ENCODE results near the gene TMEM117. TPM values are rescaled to one million over a fixed set of nuclear protein-coding genes. Genes with fewer than 3 reads are reported as not detected.

The TMEM117 gene
- total and polyA plus RNA-seq, 11 donors: 3.7 to 13.5 (median 7.3) TPM

- H3K36me3 ChIP-seq: peaks cover 0 to 16% (median 4%) of the 10 kb centered on the region in 9 donors
- H3K4me3 ChIP-seq: no peak overlapping the region
- no peak for DNase-seq
Measured at GRCh38 chr12:43848226-43848507, 12.3 kb downstream of the TMEM117 start.

DNA sequence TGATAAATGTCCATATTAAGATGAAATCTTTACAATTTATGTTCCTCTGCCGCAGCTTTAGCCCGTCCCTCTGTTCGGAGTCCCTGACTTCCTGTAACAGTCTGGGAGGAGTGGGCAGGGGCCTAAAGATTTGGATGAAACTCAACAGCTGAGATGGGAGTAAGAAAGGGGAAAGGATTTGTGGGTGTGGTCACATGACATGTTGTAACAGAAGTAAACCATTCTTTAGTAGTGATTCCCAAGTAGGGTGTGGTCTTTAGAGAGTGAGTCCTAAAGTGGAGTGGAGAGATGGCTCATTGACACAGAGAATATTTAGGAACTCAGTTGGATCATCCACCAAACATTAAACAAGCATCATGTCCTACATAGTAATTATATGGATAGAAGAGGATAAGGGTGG is 12.9 kb downstream of the TMEM117 start:
- no peak overlapping the region for H3K4me3 ChIP-seq
- H3K27me3 ChIP-seq: no peaks in the 10 kb centered on the region
- TF ChIP-seq POLR2A (IDR thresholded peaks at IDR 0.05): no peak
- TF ChIP-seq, protein P1, sequence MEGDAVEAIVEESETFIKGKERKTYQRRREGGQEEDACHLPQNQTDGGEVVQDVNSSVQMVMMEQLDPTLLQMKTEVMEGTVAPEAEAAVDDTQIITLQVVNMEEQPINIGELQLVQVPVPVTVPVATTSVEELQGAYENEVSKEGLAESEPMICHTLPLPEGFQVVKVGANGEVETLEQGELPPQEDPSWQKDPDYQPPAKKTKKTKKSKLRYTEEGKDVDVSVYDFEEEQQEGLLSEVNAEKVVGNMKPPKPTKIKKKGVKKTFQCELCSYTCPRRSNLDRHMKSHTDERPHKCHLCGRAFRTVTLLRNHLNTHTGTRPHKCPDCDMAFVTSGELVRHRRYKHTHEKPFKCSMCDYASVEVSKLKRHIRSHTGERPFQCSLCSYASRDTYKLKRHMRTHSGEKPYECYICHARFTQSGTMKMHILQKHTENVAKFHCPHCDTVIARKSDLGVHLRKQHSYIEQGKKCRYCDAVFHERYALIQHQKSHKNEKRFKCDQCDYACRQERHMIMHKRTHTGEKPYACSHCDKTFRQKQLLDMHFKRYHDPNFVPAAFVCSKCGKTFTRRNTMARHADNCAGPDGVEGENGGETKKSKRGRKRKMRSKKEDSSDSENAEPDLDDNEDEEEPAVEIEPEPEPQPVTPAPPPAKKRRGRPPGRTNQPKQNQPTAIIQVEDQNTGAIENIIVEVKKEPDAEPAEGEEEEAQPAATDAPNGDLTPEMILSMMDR (IDR thresholded peaks at IDR 0.05): no peak
- WGBS, 4 donors: 77 to 96% (median 93%) methylated on average over 3 of the region's 3 CpGs
- no peak for ATAC-seq
- intact Hi-C loops (cut with DNase I): no loop called here
- no peaks in the 10 kb centered on the region for H3K4me1 ChIP-seq
- DNase-seq: no peak
- H3K27ac ChIP-seq: no peak overlapping the region
- peaks cover 0 to 6% (median 0%) of the 10 kb centered on the region in 12 donors for H3K9me3 ChIP-seq
- peaks cover 0 to 16% (median 4%) of the 10 kb centered on the region in 9 donors for H3K36me3 ChIP-seq

More at GRCh38 chr12:43848226-43848507, 12.3 kb downstream of the TMEM117 start:
- no peak for ATAC-seq
- intact Hi-C loops (cut with DNase I): no loop called here
- no peak overlapping the region for H3K27ac ChIP-seq
- H3K4me1 ChIP-seq: no peaks in the 10 kb centered on the region
- no peaks in the 10 kb centered on the region for H3K27me3 ChIP-seq
- H3K9me3 ChIP-seq: peaks cover 0 to 6% (median 0%) of the 10 kb centered on the region in 12 donors
- TF ChIP-seq POLR2A (IDR thresholded peaks at IDR 0.05): no peak
- TF ChIP-seq, protein P1 (IDR thresholded peaks at IDR 0.05): no peak
- 80 to 89% (median 84%) methylated on average over 4 of the region's 4 CpGs for WGBS, 4 donors

GRCh38 chr12:43852744-43853143 is 16.9 kb downstream of the TMEM117 start:
- 92 to 100% (median 95%) methylated on average over 1 of the region's 1 CpG for WGBS, 4 donors
- Histone ChIP-seq H3K27ac (no peak overlapping the region), H3K4me1 (no peaks in the 10 kb centered on the region), H3K27me3 (no peaks in the 10 kb centered on the region), H3K9me3 (peaks cover 0 to 6% (median 0%) of the 10 kb centered on the region in 12 donors), H3K36me3 (no peaks in the 10 kb centered on the region), H3K4me3 (no peak overlapping the region)
- DNase-seq (no peak), ATAC-seq (no peak)
- intact Hi-C loops (cut with DNase I): no loop called here
- TF ChIP-seq, protein P1 (IDR thresholded peaks at IDR 0.05): no peak
- no peak for TF ChIP-seq POLR2A (IDR thresholded peaks at IDR 0.05)

DNA sequence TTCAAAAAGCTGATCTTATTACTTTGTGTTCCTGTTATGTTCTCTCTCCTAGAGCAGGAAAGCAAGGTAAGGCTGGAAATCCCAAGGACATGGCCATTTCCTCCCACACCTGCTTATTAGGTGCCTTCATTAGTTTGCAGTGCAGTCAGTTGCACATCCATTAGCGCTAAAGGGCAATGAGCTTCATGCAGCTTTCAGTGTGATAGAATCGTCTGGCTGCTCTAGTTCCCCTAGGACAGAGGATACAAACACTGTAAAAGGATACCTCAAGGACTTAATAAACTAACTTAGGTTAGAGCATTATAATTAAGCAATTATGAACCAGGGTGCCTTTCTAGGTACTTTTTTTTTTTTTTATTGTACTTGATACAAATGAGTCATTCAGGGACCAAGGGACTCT is 21.1 kb downstream of the TMEM117 start:
- 70 to 90% (median 80%) methylated on average over 2 of the region's 2 CpGs for WGBS, 4 donors
- H3K4me3 ChIP-seq: no peak overlapping the region
- ATAC-seq: no peak
- H3K4me1 ChIP-seq: peaks cover 0 to 13% (median 0%) of the 10 kb centered on the region in 12 donors
- intact Hi-C loops (cut with DNase I): no loop called here
- H3K9me3 ChIP-seq: no peaks in the 10 kb centered on the region
- H3K36me3 ChIP-seq: no peaks in the 10 kb centered on the region
- no peak for DNase-seq
- no peak overlapping the region for H3K27ac ChIP-seq
- H3K27me3 ChIP-seq: no peaks in the 10 kb centered on the region
- no peak for TF ChIP-seq POLR2A (IDR thresholded peaks at IDR 0.05)
- TF ChIP-seq, protein P1 (IDR thresholded peaks at IDR 0.05): no peak
